LNCaP clone FGC (cell line): ENCODE results near the gene MAMLD1.

Experiments used
- DNase-seq: peaks from one replicate; pipeline ENCODE4 v3.0.0-alpha.2; 2011; ENCODE audit warnings: low read depth
- H3K4me3 ChIP-seq: 2 replicates; pipeline ENCODE4 v1.5.1; 2011; ENCODE audit warnings: mild to moderate bottlenecking, low read depth, low read length, control low read depth
- TF ChIP-seq, protein P1 (sequence below): IDR thresholded peaks from 2 replicates; pipeline ENCODE4 v1.5.1; 2012; ENCODE audit warnings: mild to moderate bottlenecking; ENCODE audit not compliant: control insufficient read depth, insufficient read depth; ENCODE audit errors: extremely low read depth

Gene MAMLD1

DNA sequence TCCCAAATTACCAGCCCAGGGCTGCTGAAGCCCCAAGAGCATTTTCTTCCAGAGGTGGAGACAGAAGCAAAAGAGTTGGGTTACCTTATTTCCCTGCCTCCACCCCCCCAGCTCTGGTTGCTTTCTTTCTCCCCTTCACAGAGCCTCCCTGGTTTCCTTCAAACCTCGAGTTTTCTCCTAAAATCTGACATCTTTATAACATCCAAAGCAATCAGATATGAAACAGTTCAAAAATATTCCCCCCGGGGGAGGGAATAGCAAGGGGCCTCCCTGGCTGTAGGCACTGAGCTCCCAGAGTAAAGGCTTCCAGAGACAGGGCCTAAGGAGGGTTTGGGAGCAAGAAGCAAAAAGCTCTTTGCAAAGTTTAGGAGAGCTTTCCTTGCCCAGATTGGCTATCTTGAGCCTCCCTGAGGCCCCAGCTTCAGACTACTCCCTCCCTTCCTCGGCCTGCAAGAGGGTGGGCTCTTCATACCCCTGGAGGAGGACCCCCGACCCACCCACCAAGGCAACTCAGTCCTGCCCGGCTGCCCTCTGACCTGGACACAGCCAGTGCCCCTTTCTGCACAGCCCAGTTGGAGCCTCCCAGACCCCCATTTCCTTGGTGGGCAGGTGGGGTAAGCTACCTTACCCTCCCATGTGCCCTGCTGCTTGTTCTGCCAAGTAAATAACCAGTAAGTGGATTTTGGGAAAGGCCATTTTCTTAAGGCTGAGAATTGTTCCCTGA lies 7.6 kb downstream of the MAMLD1 start:
- TF ChIP-seq, protein P1, sequence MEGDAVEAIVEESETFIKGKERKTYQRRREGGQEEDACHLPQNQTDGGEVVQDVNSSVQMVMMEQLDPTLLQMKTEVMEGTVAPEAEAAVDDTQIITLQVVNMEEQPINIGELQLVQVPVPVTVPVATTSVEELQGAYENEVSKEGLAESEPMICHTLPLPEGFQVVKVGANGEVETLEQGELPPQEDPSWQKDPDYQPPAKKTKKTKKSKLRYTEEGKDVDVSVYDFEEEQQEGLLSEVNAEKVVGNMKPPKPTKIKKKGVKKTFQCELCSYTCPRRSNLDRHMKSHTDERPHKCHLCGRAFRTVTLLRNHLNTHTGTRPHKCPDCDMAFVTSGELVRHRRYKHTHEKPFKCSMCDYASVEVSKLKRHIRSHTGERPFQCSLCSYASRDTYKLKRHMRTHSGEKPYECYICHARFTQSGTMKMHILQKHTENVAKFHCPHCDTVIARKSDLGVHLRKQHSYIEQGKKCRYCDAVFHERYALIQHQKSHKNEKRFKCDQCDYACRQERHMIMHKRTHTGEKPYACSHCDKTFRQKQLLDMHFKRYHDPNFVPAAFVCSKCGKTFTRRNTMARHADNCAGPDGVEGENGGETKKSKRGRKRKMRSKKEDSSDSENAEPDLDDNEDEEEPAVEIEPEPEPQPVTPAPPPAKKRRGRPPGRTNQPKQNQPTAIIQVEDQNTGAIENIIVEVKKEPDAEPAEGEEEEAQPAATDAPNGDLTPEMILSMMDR, result no peak
- no peak overlapping the region for H3K4me3 ChIP-seq
- no peak for DNase-seq

DNA sequence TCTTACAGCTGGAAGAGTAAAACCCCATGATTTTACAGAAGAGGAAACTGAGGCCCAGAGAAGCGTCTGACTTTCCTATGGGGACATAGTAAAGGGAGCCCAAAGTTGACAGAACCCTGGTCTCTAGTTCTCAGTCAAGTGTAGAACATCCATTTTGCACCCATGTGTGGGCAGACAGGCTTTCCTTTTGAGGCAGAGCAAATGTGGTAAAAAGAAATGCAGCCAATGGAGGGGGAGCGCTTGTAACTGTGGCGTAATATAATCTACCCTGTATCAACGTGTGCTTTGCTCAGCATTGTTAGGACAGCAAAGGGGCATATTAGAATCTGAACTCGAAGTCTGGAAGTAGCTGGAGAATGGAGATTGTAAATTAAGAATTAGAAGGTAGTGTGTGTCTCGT lies 8.8 kb downstream of the MAMLD1 start:
- no peak for DNase-seq
- TF ChIP-seq, protein P1, result no peak
- H3K4me3 ChIP-seq, result no peak overlapping the region

DNA sequence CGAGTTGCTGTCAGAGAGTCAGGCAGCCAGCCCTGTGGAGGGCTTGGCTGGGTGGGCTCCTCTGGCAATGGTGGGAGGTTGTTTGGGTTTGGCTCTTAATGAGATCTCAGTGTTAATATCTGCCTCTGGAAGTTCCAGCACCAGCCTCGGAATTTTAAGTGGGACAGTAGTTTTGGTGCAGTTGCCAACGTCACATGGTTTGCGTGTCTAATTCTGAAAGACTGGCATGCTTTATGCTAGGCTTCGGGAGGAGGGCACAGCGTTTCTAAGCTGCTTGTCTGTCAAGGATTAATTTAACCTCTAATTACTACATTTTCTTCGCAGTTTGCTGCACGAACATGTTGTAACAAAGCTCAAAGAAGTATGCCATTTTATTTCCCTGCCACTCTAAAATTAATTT lies 9.2 kb downstream of the MAMLD1 start:
- H3K4me3 ChIP-seq, result no peak overlapping the region
- no peak for DNase-seq
- TF ChIP-seq, protein P1, result no peak

DNA sequence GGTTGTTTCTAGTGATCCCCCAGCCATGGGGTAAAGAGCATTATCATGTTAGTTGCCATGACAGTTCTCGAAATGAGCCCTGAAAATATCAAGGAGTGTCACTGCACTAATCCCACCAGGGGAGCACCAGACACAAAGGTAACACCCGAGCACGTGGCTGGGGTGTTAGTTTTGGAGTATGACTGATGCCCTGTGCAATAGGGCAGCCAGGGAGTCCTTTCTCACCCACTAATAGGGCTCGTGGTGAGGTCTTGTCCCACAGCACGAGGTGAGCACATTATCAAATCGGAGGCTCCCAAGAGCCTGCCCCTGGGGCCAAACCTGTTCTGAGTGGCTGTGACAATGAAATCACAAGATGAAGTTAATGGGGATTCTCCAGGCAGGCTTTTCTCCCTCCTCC lies 9.6 kb downstream of the MAMLD1 start:
- no peak for DNase-seq
- no peak overlapping the region for H3K4me3 ChIP-seq
- TF ChIP-seq, protein P1, result no peak

DNA sequence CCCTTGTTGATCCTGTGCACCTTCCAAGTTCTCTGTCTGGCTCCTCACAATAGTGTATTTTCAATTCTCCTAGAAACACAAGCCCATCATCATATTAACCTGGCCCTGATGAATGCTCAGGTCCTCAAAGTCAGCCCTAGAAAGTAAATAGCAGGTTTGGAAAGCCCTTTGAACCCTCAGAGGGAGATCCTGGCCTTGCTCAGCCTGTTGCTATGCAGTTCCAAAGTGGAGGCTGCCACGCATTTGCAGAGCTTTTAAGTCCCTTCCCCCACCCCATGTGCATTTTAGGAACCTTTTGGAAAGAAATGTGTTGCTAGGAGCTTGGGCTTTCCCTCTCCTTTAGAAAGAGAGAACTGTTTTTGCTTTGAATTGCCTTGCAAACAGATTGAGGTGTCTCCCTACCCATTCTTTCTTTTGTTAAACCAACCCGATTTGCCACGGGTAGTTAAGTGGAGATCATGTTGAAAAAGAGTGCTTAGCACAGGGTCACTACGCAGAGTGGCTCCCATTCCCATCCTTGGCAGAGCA lies 12.2 kb downstream of the MAMLD1 start:
- no peak overlapping the region for H3K4me3 ChIP-seq
- TF ChIP-seq, protein P1, result no peak
- no peak for DNase-seq

DNA sequence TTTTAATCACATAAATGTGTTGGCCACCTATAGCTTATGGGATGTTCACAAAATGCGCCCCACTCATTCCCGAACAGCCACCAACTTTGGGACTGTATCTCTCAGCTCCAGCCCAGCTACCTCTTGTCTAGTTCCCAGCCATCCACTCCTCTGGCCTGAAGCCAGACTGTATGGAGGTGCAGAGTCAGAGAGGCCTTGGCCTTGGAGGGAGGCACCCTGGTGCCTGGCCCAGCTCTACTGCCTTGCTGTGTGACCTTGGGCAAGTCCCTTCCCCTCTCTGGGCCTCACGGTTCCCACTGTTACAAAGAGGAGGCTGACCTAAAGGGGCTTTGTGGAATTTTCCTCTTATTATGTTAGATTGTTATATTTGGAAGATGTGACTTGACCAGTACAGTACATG lies 13.9 kb downstream of the MAMLD1 start:
- no peak overlapping the region for H3K4me3 ChIP-seq
- TF ChIP-seq, protein P1, result no peak
- no peak for DNase-seq

DNA sequence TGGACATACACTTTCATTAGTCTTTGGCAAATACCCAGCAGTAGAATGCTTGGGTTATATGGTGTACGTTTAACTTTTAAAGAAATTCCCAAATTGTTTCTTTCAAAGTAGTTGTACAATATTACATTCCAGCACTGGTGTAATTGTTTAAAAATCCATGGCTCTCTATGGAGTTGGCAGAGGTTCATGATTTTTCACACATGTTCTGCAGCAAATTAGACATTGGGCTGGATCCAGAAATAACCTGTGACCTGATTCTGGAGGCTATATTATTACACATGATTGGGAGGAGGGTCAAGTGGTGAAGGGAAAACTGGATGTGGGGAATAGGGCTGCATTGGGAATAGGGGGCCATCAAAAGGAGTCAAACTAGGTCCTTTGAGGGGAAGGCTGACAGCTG lies 41.9 kb downstream of the MAMLD1 start:
- TF ChIP-seq, protein P1, result no peak
- no peak overlapping the region for H3K4me3 ChIP-seq

More for the DNA sequence above, 41.9 kb downstream of the MAMLD1 start:
- DNase-seq, result no peak
